Esophagus squamous epithelium (tissue), 4 donors: ENCODE measurements around the gene CLCN1.

Source experiments
- POLR2A ChIP-seq, 4 donors: fragments of 450-650 bp; IDR thresholded peaks; one replicate each; pipeline ENCODE4 v1.6.1; 2017; ENCODE audit warnings: antibody characterized with exemption in 4 of 4, mild to moderate bottlenecking in 4 of 4, moderate library complexity in 3 of 4
- TF ChIP-seq, protein P1 (sequence below), 6 experiments: fragments of 450-650 bp in 4 of 6; fragments of 200-600 bp in 2 of 6; sonication (generic) in 2 of 6; IDR thresholded peaks; one replicate each; pipeline ENCODE4 v1.5.1; 2016 to 2019; ENCODE audit warnings: antibody characterized with exemption in 6 of 6, mild to moderate bottlenecking in 4 of 6, moderate library complexity in 4 of 6

DNA sequence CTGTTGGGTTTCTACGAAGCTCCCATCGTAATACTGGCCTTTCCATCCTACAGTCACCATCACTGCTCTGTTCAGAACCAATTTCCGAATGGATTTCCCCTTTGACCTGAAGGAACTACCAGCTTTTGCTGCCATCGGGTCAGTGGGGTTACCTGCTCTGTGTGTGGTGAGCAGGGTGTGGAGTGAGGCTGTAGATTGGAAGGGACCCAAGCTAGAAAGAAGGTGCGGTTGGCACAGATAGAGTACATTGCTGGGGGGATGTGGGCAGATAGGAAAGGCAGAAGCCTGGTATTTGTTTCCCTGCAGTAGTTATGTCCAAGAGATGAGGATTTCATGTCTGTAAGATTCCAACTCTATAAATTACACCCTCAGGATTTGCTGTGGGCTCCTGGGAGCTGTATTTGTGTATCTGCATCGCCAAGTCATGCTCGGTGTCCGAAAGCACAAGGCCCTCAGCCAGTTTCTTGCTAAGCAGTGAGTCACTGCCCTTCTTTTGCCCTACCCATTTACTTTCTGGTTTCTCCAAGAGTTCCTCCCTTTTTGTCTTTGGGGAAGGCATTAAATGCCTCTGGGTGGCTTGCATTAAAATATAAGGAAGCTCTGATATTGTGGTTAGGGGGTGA, 15.4 kb downstream of the CLCN1 start:
- TF ChIP-seq, protein P1, sequence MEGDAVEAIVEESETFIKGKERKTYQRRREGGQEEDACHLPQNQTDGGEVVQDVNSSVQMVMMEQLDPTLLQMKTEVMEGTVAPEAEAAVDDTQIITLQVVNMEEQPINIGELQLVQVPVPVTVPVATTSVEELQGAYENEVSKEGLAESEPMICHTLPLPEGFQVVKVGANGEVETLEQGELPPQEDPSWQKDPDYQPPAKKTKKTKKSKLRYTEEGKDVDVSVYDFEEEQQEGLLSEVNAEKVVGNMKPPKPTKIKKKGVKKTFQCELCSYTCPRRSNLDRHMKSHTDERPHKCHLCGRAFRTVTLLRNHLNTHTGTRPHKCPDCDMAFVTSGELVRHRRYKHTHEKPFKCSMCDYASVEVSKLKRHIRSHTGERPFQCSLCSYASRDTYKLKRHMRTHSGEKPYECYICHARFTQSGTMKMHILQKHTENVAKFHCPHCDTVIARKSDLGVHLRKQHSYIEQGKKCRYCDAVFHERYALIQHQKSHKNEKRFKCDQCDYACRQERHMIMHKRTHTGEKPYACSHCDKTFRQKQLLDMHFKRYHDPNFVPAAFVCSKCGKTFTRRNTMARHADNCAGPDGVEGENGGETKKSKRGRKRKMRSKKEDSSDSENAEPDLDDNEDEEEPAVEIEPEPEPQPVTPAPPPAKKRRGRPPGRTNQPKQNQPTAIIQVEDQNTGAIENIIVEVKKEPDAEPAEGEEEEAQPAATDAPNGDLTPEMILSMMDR (IDR thresholded peaks at IDR 0.05): no peak
- no peak for TF ChIP-seq POLR2A (IDR thresholded peaks at IDR 0.05)
